AML-193 (cell line): ENCODE data around the gene PPP2R5A.
"Not testable (repeated sequence)": the region's sequence is repeated elsewhere in the genome, so short reads cannot be mapped to it uniquely, and the experiment has no call there.

ENCODE experiments used
- DNase-seq, 2 experiments: peaks; one replicate each; lab custom pipeline; 2025; lab: John Stamatoyannopoulos, UW

The PPP2R5A gene

GRCh38 chr1:212297338-212297737 lies 12.1 kb downstream of the PPP2R5A start:
- DNase-seq = no peak

DNA sequence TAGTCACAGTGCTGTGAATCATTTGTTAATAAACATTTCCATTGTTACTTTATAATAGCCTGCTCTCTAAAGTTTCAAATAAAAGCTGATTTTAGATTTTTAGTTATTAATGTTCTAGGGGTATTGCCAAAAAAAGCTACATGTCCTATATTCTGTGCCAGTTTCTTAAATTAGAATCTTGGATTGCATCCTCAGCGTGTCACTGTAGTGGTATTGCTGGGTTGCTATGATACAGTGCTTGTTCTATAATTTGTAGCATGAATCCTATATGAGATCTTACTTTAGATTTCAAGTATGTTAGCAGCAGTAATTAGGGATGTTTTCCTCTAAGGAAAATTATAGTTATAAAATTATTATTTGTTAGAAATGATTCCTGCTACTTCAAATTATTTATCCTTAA lies 16.4 kb downstream of the PPP2R5A start:
- DNase-seq = no peak

GRCh38 chr1:212302745-212303383 lies 17.7 kb downstream of the PPP2R5A start:
- DNase-seq = no peak

DNA sequence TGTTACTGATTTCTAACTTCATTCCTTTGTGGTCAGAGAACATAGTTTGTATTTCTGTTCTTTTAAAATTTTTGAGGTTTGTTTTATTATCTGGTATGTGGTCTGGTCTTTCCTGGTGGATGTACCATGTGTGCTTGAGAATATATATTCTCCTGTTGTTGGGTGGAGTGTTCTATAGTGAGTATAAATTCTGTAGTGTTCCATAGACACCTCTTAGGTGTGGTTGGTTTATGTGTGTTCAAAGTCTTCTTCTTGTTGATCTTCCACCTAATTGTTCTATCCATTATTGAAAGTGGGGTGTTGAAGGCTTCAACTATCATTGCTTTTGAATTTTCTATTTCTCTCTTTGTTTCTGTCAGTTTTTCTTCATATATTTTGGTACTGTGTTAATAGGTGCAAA lies 20.1 kb downstream of the PPP2R5A start:
- DNase-seq = no peak

- not testable (repeated sequence) for DNase-seq
Observed at GRCh38 chr1:212305984-212306452, 20.8 kb downstream of the PPP2R5A start.

DNA sequence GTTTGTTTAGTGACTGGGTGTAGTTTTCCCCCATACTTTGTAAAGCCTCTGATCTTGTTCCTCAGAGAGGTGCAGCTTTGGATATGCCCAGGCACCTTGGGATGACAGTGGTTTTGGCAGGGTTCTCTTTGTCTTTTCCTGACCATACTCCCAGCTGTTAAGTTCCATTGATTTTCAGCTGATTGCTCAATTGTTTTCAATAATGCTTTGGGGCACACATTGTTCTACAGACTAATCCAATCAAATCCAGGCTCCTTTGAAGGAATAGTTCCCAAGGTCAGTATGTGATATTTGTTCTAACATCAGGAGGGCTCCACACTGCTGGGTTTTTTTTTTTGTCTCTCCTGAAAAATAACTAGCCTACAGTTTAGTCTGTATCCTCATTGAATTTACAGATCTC lies 24.8 kb downstream of the PPP2R5A start:
- no peak for DNase-seq

DNA sequence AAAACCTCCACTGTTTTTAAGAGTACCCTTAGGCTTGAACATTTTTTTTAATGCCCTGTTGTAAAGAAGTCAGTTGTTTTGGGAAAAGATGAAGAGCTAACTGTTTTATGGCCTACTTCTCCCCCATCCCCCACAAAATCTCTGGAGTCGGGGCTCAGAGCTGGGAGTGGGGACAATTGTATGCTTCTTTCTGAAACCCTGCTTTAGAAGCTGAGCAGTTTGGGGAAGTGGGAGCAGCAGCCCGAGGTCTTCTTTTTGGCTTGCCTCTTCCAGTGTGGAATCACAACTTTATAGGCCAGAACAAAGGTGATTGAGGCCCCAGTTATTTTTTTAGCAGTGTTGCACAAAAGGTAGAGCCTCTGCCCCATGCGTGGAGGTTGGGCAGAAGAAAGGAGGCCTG lies 25.2 kb downstream of the PPP2R5A start:
- no peak for DNase-seq

DNA sequence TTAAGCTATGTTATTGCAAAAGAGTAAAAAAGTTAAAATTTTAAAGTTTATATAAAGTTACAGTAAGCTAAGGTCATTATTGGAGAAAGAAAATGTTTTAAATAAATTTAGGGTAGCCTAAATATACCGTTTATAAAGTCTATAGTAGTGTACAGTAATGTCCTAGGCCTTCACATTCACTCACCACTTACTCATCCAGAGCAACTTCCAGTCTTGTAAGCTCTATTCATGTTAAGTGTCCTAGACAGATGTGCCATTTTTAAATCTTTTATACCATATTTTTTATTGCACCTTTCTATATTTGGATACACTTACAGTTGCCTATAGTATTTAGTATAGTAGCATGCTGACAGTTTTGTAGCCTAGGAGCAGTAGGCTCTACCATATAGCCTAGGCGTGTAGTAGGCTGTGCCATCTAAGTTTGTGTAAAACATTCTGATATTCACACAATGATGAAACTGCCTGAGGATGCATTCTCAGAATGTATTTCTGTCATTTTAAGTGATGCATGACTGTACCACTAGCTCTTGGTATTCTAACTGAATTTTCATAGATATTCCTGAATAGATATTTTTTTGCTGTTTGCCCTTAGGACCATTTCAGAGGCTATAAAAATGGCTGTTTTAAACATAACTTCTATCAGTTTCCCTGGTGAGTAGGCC lies 26.8 kb downstream of the PPP2R5A start:
- DNase-seq = no peak

DNA sequence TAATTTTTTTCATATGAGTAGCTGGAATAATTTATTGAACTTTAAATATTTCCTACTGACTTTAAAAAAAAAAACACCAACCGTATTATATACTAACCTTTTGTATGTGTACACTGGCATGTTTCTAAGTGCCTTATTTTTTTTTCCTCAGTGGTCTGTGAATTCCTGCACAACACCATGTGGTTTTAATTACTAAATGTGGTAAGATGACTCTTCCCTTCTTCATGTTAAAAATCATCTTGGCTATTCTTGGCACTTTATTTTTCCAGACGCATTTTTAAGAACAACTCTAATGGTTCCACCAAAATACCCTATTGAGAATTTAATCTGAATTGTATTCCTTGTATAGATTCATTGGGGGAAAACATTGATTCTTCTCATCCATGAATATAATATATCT lies 28.4 kb downstream of the PPP2R5A start:
- no peak for DNase-seq

DNA sequence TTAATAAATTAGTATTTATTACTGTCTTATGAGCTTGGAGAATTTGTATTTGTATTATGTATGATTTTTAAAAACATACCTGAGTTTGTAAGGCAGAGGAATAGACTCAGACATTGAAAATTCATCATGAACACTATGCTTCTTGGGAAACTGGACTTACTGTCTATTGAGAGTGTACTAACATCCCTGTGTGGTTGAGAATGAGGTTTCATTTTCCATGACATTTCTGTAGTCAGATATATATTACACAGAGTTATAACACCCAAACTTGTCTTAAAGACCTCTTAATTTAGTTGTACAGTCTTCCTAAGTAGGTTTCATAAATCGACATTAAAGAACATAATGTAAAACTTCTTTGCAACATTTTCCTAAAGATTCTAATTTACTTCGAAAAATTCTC lies 30.0 kb downstream of the PPP2R5A start:
- no peak for DNase-seq

DNA sequence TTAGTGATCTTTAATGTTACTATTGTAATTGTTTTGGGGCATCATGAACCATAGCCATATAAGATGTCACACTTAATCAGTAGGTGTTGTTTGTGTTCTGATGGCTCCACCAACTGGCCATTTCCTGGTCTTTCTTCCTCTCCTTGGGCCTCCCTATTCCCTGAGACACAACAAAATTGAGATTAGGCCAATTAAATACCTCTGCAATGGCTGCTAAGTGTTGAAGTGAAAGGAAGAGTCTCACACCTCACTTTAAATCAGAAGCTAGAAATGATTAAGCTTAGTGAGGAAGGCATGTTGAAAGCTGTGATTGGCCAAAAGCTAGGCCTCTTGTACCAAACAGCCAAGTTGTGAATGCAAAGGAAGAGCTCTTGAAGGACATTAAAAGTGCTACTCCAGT lies 30.7 kb downstream of the PPP2R5A start:
- DNase-seq = peak in 1 of 2 experiments; percentile 6

DNA sequence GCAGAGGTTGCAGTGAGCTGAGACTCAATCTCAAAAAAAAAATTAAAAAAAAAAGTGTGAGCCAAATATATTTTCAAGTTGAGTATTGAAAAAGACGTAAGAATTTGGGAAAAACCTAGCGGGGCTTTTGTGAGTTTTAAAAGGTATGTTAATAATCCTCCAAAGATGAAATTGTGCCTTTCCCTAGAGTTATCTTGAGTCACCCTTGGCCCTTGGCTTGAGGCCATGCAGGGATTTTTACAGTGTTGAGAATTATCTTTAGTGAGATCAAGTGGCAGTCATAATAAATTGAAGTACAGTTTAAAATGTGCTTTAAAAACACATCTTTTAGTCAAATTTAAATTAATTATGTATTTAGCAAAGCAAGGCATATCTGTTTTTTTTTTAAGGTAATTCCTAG lies 32.7 kb downstream of the PPP2R5A start:
- DNase-seq = no peak

GRCh38 chr1:212321031-212321430 lies 35.8 kb downstream of the PPP2R5A start:
- DNase-seq = not testable (repeated sequence)

DNA sequence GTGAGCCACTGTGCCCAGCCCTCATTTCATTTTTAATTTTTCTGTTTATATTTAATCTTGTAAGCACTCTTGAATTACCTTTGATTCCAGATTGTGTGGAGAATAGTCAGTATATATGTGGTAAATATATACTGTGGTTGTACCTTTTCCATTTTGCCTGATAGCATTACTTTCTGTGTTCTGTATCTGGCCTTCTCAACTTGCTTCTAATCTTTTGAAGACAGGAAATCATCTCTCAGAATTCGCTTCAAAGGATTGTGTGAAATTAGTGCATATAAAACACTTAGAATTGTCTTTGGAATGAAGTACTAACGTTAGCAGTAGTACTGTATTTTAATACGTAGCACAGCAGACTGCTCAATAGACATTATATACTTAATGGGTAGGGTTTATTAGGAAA lies 37.9 kb downstream of the PPP2R5A start:
- DNase-seq = no peak

GRCh38 chr1:212326541-212326940 lies 41.3 kb downstream of the PPP2R5A start:
- no peak for DNase-seq

- DNase-seq = no peak
Observed at GRCh38 chr1:212328248-212328647, 43.0 kb downstream of the PPP2R5A start.

GRCh38 chr1:212329105-212329504 lies 43.9 kb downstream of the PPP2R5A start:
- no peak for DNase-seq

- no peak for DNase-seq
Observed at GRCh38 chr1:212341090-212341489, 55.9 kb downstream of the PPP2R5A start.

DNA sequence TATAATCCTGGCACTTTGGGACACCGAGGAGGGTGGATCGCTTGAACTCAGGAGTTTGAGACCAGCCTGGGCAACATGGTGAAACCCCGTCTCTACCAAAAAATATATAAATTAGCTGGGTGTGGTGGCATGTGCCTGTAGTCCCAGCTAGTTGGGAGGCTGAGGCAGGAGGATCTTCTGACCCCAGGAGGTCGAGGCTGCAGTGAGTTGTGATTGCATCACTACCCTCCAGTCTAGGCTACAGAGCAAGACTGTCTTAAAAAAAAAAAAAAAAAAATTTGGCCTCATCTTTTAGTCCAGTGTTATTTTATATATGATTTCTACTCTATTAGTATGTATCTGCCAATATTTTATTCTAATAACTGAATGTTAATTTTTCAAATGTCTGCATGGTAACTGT lies 59.7 kb downstream of the PPP2R5A start:
- no peak for DNase-seq

DNA sequence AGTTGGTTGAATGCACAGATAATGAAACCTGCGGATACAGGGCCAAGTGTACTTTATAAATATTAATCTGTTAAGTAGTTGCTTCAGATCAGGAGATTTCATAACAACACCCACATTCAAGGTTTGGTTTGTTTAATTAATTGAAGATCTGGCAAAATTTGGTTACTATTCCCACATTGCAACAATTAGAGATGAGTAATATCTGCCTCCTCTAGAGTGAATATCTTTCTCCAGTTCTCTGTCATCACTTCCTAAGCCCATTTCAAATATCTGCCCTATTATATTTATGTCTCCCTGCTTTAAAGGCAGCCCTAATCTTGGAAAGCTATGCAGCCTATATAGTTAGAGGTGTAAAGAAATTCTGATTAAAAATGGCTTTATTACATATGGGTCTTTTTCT lies 61.4 kb downstream of the PPP2R5A start:
- no peak for DNase-seq

DNA sequence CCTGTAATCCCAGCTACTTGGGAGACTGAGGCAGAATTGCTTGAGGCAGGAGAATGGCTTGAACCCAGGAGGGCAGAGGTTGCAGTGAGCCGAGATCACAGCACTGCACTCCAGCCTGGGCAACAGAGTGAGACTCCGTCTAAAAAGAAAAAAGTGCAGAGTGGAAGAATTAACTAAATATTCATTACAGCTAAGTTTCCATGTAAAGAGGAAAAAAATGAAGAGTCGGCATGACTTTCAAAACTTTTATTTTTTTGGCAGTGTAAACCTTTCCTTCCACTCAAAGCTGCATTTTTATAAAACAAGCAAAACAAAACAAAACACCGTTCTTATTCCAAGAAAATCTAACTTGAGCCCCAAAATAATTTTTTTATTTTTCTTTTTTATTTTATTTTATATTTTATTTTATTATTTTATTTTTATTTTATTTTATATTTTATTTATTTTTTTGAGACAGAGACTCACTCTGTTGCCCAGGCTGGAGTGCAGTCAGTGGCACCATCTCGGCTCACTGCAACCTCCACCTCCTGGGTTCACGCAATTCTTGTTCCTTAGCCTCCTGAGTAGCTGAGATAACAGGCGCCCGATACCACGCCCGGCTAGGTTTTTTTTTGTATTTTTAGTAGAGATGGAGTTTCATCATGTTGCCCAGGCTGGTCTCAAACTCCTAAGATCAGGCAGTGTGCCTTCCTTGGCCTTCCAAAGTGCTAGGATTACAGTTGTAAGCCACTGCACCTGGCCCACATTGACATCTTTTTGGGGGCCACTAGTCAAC lies 66.6 kb downstream of the PPP2R5A start:
- DNase-seq = no peak

DNA sequence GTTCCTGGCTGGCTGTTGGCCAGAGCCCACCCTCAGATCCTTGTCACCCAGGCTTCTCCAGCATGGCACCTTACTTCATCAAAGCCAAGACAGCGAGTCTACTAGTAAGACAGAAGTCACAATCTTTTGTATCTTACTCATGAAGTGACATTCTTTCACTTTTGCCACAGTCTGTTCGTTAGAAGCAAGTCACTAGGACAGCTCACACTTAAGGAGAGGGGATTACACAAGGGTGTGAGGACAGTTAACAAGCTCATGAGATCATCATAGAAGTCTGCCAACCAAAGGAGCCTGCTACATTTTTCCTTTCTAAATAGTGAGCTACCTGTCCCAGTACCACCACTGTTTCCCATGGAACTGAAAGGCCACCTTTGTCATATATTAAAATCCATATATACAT lies 68.0 kb downstream of the PPP2R5A start:
- DNase-seq = no peak

GRCh38 chr1:212354464-212354863 lies 69.3 kb downstream of the PPP2R5A start:
- DNase-seq = no peak
